ENCODE results near the gene BIRC6.

GRCh38 chr2:32562906-32563305, 206.1 kb downstream of the BIRC6 start:
- TF ChIP-seq CTCF (optimal IDR thresholded peaks at IDR 0.05 in 1 of 3, IDR thresholded peaks at IDR 0.05 in 1 of 3, conservative IDR thresholded peaks at IDR 0.05 in 1 of 3; ENCODE audit: extremely low read depth in 1 of 3, insufficient read depth in 2 of 3, low read length in 3 of 3) (no peak), EZH2 (IDR thresholded peaks at IDR 0.05; ENCODE audit: low read length) (no peak)
